Mammary epithelial cell (primary cell): ENCODE data around the gene ZFP69B.

Experiments
- CTCF ChIP-seq, 2 donors: IDR thresholded peaks in 1 of 2; conservative IDR thresholded peaks in 1 of 2; 2 replicates each; pipeline ENCODE4 v1.5.1; 2011 to 2012; ENCODE audit warnings: inconsistent platforms in 2 of 2, low read length in 2 of 2, mild to moderate bottlenecking in 2 of 2, control low read depth in 1 of 2, low read depth in 1 of 2; ENCODE audit not compliant: insufficient read depth in 1 of 2; ENCODE audit errors: extremely low read depth in 1 of 2
- EZH2 ChIP-seq: IDR thresholded peaks from 2 replicates; pipeline ENCODE4 v1.6.1; 2012; ENCODE audit warnings: low read length, inconsistent platforms, borderline replicate concordance

- no peak for TF ChIP-seq CTCF (conservative IDR thresholded peaks at IDR 0.05 in 1 of 2, IDR thresholded peaks at IDR 0.05 in 1 of 2; ENCODE audit: extremely low read depth in 1 of 2, insufficient read depth in 1 of 2, low read depth in 1 of 2, low read length in 2 of 2)
- no peak for TF ChIP-seq EZH2
Observed at GRCh38 chr1:40449684-40450494, at the start of gene ZFP69B.
